Measurements from ENCODE around the gene HSPB1.
"Not testable (repeated sequence)": the region's sequence is repeated elsewhere in the genome, so short reads cannot be mapped to it uniquely, and the experiment has no call there.

HSPB1 gene

DNA sequence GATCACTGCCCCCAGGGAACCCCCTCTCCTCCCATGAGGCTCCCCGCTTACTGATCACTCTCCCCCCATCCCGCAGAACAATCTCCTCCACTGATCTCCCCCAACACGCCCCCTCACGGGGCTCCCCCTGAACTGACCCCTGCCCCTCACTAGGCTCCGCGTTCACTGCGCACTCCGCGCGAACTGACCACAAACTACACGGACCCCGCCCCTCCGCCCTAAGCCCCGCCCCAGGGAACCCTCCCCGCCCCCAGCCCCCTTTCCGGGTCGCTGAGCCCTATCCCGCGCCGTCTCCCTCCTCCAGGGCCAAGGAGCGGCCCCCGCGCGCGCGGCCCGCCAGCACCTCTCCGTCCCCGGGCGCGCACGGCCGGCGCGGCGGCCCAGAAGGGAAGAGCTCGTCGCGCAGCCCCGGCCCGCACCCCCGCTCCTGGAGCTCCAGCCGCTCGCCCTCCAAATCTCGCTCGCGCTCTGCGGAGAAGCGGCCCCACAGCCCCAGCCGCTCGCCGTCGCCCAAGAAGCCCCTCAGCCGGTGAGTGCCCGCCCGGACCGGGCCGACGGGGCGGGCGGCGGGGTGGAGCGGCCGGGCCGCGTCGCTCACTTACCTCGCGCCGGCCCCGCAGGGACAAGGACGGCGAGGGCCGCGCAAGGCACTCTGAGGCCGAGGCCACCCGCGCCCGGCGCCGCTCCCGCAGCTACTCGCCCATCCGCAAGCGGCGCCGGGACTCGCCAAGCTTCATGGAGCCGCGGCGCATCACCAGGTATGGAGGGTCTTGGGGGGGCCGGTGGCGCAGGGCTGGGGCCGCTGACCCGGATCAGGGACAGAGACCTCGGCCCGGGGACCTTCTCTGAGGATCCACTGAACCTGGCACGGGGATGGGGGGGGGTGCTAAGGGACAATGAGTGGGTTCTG, 19.9 kb upstream of the HSPB1 start:
- DNase-seq (ENCODE audit: insufficient read length, low spot score) (peak; percentile 53), FAIRE-seq (no peak)
- TF ChIP-seq, protein P1, sequence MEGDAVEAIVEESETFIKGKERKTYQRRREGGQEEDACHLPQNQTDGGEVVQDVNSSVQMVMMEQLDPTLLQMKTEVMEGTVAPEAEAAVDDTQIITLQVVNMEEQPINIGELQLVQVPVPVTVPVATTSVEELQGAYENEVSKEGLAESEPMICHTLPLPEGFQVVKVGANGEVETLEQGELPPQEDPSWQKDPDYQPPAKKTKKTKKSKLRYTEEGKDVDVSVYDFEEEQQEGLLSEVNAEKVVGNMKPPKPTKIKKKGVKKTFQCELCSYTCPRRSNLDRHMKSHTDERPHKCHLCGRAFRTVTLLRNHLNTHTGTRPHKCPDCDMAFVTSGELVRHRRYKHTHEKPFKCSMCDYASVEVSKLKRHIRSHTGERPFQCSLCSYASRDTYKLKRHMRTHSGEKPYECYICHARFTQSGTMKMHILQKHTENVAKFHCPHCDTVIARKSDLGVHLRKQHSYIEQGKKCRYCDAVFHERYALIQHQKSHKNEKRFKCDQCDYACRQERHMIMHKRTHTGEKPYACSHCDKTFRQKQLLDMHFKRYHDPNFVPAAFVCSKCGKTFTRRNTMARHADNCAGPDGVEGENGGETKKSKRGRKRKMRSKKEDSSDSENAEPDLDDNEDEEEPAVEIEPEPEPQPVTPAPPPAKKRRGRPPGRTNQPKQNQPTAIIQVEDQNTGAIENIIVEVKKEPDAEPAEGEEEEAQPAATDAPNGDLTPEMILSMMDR (IDR thresholded peaks at IDR 0.05; ENCODE audit: insufficient read depth, missing control alignments), result no peak

DNA sequence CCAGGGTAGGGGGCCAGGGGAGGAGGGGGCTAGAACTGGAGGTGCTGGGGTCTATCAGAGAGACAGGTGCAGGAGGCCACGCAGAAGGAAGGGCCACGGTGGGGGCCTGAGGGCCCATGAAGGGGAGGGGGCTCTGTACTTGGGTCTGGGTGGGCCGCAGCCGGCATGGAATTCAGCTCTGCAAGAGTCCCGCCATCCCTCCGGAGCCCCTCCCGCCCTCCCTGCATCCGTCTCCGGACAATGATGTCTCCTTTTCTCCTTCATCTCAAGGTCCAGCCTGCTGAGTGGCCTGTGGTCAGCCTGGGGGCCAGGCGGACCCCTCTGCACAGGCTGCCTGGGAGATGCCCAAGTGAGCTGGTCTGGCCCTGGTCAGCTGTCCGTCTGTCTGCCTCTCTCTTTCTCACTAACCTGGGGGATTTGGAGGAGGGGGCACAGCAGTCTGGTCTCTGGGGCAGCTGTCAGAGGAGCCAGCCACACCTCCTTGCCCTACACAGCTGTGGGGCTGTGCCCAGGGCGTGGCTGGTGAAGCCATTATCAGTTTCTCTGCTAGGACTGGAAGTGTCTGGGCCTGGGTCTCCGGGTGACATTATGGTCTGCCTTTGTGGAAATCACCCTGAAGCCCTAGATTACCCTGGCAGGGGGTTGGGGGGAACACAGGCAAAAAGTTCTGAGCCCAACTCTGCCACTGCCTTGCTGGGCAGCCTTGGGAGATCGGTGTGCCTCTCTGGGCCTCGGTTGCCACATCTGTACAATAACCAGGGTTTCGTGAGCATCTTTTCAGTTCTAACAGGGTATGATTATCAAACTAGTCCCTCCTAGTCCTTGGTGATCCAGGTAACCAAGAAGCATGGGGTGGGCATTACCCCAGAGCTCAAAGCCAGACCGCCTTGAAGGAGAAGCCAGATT, 19.0 kb upstream of the HSPB1 start:
- TF ChIP-seq, protein P1 (IDR thresholded peaks at IDR 0.05; ENCODE audit: insufficient read depth, missing control alignments), result no peak
- DNase-seq (ENCODE audit: insufficient read length, low spot score), result no peak
- no peak for FAIRE-seq

DNA sequence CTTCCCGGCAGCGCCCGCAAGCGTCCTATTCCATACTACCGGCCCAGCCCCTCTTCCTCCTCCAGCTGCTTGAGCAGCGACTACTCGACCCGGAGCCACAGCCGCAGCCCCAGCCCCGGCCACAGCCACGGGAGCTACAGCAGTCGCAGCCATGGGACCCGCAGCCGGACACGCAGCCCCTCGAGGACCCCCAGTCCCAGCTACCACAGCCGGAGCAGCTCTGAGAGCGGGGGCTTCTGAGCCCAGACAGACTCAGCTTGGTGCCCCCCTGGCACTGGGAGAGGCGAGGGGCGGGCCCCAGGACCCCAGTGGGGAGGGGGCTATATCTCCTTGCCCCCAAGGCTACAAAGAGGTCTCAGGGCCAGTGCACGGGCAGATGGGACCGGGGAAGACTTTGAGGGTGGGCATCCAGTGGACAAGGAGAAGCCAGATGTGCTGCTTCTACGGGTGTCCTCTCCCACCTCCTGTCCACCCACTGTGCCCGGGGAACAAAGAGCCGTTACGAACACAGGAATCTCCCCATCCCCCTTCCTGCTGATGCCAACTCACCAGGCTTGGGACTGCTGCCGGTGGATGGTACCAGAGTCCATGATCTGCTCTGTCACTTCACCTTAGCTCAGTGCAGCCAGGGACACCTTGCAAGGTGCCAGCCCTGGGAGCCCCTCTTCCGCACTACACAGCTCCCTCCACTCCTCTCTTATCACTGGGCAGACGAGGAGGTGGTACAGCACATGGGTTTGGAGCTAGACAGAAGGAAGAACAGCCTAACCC, 16.7 kb upstream of the HSPB1 start:
- TF ChIP-seq, protein P1 (IDR thresholded peaks at IDR 0.05; ENCODE audit: insufficient read depth, missing control alignments), result no peak
- FAIRE-seq, result no peak
- no peak for DNase-seq (ENCODE audit: insufficient read length, low spot score)

DNA sequence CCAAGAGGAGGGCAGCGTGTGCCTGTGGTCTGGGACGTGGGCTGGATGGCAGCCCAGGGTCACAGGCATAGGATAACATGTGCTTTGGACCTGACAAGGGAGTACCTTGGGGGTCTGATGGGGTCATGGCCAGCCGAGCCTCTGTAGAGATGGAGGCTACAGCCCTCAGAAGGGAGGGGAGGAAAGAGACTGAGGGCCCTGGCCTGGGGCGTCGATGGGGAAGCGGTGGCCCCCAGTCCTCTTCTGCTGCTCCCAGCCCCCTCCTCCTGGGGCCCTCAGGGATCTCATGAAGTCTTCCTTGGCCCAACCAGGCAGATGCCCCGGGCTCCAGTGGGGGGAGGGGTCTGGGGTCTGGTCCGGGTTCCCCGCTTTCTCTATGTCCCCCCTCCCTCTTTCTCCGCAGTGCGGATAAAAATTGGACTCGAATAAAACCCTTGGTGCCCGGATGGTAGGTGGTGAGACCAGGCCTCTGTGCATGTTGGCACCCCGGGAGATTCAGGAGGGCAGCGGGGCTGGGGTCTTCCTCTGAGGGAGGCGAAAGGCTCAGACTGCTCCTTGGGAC, 15.6 kb upstream of the HSPB1 start:
- no peak for DNase-seq (ENCODE audit: insufficient read length, low spot score)
- TF ChIP-seq, protein P1 (IDR thresholded peaks at IDR 0.05; ENCODE audit: insufficient read depth, missing control alignments), result no peak
- FAIRE-seq, result no peak

DNA sequence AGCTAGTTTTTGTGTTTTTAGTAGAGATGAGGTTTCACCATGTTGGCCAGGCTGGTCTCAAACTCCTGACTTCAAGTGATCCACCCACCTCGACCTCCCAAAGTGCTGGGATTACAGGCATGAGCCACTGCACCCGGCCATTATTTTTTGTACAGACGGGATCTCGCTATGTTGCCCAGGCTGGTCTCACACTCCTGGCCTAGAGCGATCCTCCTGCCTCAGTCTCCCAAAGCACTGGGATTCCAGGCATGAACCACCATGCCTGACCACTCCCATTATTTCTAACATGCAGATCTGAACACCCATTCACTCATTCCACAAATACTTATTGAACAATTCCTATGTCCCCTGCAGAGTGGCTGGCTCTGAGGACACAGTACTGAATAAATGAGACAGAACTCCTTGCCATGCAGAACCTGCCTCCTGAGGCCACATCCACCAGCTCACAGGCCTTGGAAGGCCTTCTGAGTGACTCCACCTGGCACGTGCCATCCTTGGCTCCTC, 11.6 kb upstream of the HSPB1 start:
- FAIRE-seq; DNase-seq (ENCODE audit: insufficient read length, low spot score): not testable (repeated sequence)

DNA sequence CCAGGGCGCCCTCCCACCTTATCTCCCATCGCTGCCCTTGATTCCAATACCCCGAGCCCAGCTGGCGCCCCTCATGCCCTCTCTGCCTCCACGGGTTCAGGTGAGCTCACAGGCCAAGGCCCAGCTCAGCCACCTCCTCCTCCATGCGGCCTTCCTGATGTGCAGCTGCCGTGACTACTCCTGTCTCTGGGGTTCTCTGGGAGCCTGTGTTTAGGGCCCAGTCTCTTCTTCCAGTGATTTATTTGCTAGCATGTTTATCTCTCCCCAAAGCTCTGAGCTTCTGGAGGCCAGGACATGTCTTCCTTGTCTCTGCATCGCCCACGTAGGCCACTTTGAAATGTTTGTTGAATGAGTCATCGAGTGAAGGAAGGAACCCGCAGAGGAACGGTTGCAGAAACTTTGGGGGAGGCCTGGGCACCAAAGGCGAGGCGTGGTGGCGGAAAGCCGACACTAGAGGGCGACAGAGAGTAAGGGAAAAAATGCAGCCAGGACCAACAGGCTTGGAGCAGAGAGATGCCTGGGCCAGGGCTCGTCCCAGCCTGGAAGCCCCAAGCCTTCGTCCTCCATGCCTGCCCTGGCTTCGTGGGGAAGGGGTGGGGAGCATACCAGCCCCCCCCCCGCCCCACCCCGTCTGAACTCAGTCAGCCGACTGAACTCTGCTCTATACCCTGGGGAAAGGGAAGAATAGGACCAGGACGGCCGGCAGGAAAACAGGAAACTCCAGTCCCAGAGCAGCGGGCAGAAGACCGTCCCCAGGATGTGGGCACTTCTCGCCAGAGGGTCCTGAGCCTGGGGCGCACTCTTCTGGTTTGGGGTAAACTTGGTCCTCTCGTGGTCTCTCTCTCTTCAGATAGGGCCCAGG, 10.9 kb upstream of the HSPB1 start:
- TF ChIP-seq, protein P1 (IDR thresholded peaks at IDR 0.05; ENCODE audit: insufficient read depth, missing control alignments), result peak; percentile 99
- FAIRE-seq, result no peak
- DNase-seq (ENCODE audit: insufficient read length, low spot score), result peak; percentile 63

Data from D721Med (cell line).